GM15510 (cell line): ENCODE data around the gene ETV1.

ENCODE experiments used
- POLR2A ChIP-seq: IDR thresholded peaks from 3 replicates; pipeline ENCODE4 v1.6.1; 2011; ENCODE audit warnings: borderline replicate concordance; ENCODE audit not compliant: insufficient read length; ENCODE audit errors: extremely low read depth

ETV1 gene

DNA sequence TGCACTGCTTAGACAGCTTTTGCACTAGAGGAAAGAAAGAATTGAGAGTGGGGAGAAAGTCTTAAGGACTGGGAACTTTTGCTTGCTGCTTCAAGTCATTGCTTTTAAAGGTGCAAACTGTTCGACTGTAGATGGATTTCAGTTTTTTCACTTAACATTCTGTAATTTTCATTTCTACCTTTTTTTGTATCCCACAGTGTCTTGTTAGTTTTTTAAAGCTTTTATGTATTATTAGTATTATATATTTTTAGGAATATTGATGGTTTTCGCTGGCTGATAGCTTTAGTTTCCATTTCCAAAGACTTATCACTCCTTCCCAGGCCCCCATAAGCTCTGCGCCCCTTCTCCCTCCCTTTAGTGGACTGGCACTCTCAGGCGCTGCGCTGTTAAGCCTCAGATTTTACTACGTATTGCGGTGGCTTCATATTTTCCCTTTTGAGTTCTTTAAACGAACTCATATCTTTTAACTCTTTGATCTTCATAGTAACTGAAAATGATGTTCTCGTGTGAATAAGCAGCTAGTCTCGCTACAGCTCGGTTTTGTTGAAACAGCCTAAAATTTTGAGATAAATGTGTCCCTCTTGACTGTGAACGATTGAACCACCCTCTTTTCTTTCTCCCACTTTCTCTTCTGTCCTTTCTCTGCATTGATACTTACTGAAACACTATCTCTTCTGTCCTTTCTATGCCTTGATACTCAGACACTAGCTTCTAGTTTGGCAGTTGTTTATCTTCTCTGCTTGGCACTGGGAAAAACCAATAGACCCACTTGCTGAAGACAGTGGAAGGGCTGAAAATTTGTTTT is 2.5 kb upstream of the ETV1 start:
- TF ChIP-seq POLR2A = no peak

DNA sequence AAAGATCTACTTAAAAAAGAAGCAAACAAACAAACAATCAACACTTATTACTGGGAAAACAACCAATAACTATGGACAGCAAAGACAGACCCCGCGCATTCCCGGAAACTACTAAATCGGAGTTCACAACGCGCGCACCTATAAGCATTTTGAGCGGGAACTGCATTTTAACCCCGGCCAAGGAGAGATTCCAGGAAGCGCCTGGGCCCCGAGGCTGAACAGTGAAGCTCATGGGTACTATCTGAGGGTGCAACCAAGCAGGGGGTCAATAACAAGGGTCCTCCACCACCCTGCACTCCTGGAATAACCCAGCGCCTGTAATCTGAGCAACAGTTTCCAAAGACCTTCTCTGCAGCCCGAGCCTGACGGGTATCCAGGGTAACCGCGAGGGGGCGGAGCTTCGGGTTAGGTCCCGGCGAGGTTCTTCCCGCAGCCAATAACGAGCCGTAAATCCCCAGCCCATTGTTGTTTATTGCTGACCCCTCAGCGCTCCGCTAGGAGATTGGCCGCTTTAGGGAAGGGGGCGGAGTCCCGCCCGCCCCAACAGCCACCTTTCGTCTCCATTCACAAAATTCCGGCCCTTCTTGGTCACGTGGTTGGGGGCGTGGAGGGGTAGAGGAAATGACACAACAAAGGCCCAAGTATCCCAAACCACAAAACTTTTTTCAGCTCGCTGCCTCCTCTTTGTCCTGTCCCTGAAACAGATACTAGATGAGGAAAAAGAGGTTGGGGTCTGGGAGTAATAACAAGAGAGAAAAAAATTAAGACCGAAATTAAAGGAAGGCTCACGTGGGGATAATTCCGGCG is 1.7 kb upstream of the ETV1 start:
- no peak for TF ChIP-seq POLR2A

DNA sequence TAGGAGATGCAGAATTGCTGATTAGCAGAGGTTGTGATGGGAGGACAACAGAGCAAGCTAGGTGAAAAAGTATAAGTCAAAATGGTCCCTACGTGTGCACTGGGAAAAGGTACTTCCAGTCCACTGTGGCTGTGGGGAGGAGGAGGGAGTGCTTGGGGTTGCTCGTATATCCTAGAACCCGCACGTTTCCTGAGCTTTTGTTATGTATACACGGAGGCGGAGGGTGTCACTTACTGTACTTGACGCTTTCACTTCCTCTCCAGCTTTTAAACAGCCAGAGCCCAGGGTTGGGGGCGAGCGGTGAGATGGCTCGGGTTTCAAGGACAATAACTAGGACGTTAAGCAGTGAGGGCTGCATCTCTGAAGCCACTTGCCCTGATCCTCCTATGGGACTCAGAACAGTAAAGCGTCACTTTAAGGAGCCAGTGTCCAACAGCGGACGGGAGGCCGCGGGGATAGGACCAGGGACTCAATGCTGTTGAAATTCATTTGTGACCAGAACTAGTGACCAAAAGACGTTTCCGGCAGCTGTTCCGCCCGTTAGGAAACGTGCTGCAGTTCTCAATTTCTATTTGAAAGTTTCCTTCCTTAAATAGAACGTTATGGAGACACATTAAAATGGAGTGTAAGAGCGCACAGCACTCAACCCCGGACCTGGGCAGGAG is 985 bp upstream of the ETV1 start:
- TF ChIP-seq POLR2A = no peak

DNA sequence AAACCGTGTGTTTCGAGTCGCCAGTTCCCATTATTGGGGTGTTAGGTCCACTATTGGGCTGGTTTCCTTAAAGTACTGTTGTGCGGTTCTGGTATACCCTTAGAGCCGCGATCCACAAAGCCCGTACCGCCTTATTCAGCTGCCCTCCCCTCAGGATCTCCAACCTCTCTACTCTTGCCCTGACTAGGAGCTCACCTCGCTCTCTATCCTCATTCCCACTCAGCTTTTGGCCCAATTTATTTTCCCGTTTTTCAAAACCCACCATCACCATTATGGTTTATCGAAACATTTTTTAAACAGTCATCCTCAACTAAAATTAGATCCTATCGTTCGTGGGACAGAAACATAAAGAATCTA is 461 bp upstream of the ETV1 start:
- no peak for TF ChIP-seq POLR2A

DNA sequence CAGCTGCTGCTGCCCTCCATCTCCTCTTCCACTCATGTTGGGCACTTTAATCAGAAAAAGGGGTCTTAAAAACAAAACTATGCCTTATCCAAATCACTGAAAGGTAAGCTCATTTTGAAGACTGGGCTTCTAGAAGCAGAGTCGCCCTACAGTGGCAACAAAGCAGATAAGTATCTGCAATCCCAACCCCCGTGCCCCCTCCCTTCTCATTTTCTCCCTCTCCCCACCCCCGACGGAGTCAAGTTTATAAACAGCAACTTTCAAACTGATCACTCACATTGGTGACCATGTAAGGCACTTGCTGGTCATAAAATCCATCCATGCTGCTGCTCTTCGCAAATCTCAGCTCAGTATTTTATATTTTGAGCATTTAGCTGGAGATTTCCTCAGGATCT is 738 bp downstream of the ETV1 start:
- TF ChIP-seq POLR2A = no peak

DNA sequence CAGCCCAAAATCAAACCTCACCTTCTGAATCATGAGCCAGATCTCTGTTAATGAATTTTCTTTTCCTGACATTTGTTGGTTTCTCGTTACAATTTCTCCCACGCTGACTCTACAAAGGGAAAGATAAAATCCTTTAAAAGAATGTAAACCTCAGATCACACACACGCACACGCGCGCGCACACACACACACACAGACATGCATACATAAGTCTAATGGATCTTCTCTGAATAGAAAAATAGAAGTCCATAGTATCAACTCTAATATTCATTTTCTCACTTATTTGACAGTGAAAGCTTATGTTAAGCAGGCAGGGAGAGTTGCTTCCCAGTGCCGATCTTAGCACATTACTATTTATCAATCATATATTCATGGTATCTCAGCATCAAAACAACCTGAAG is 1.4 kb downstream of the ETV1 start:
- TF ChIP-seq POLR2A = no peak

DNA sequence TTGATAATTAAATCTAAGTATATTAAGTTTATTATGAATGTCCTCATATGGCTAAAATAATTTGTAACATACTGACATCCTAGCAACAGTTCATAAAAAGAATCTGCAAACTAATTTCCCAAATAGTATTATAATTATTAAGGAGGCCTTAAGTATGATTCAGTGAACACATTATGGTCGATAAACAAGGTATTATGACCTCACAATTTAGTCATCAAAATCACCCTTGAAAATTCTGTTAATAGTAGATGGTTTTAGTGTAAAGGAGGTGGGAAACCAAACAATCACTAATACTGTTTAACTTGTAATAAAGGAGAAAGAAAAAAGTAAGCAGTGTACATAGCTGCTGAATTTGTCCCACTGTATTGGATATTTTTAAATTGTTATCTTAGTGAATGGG is 2.1 kb downstream of the ETV1 start:
- TF ChIP-seq POLR2A = no peak

DNA sequence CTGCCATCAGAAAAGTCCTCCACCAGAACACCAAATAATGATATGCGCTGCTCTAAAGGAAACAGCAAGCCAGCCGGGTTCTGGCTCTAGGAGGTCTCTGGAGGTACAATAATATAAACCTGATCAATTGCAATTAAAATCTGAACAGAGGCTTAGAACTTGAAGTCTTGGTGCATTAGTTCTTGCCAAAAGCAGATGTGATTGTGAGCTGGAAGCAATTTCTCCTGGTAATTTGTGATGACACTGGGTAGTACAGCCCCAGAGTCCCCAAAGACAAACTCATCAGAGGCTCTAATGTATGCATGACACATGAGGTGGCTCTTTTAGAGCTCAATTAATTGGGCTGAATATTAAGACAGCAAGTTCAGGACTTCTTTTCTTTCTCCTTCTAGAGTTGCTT is 3.3 kb downstream of the ETV1 start:
- no peak for TF ChIP-seq POLR2A

DNA sequence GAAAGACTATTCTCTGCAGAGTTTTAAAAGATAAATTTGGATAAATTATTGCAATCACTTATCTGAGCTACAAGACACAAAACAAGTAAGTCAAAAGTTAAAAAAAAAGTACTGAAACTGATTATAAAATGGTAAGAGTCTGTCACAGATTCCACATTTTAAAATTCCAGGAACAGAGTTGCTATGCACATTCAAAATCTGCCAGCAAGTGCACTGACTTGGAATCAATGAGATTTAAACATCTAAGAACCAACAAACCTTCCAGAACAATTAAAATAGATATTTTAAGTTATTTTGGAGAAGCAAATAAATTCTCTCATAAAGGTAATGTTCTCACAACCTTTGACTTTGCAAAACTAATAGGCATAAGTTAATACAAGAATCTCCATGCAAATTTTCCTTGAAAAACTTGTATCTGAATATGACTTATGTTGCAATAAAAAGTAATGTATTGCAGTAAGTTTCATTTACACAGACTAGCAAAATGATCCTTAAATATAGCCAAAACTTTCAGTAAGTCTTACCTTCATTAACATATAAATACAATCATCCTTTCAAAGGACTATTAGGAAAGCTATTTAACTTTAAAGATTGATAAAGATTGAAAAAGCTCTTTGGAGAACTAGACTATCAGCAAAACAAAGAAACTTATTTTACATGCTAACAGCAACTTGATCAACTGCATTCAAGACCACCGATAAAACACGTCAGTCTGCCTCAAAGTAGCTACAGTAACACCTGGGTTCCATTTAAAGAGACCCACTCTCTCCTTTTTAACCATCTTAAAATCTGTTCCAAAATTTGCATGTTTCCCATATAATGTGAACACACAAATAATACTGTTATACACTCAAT is 4.4 kb downstream of the ETV1 start:
- no peak for TF ChIP-seq POLR2A

DNA sequence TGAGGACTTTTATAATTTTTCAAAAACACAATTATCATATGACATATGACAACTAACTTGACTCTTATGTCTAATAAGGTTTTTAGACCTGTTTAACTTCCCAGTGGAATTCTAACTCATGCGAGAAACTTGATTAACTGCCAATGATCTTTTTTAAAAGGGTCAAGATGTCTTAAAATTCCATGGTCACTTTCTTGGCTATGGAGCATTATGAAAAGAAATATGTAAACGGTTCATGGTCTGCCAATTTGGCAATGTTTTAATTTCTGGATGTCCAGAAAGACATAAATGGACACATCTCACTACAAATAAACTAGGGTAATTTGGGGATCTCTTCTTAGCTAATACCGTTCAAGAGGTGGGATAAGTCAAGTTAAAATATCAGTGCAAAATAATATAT is 5.4 kb downstream of the ETV1 start:
- no peak for TF ChIP-seq POLR2A

DNA sequence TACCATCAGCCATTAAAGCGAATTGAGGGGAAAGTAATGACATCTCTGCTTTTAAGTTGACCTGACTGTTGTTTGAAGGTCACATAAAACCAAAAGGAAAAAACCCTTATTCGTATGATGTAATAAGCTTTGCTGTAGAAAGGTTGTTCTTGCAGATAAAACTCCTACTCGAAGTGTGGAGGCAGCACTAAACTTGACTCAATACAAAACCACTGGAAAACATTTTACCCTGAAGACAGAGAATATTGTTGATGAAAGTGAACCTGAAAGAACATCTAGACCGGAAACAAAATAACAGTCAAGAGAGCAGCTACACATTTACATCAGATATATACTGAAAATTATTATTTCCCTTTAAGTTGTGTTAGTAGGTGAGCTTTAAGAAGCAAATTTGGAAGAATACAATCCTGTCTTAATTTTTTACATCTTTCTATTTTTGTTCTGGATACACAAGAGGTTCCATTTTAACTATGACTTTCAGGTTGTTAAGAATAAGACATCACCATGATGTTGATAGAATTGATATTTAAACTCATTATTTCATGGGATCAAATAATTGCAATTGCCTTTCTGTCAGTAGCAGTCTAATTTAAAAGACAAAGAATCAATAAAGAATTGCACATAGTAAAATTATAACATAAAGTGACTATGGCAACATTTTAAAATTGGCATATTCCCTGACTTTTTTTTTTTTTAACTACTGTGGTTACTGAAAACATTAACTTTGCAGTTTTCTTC is 6.4 kb downstream of the ETV1 start:
- TF ChIP-seq POLR2A = no peak

DNA sequence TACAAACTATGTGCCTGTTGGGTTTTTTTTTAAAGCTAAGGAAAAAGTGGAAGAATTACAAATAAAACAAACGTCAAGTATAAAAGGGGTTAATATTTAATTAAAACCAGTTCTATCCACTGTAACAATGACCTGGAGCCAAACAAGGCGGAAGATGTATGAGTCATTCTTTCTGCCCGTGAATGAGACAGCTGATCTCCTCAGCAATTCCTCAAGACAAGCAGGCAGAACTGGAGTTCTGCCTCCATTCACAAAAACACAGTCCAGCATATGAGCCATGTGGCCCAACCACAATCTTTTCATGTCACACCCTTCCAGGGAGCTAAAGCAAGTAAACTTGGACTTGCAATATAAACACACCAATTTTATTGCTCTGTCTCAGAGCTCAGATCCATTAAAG is 8.4 kb downstream of the ETV1 start:
- no peak for TF ChIP-seq POLR2A

DNA sequence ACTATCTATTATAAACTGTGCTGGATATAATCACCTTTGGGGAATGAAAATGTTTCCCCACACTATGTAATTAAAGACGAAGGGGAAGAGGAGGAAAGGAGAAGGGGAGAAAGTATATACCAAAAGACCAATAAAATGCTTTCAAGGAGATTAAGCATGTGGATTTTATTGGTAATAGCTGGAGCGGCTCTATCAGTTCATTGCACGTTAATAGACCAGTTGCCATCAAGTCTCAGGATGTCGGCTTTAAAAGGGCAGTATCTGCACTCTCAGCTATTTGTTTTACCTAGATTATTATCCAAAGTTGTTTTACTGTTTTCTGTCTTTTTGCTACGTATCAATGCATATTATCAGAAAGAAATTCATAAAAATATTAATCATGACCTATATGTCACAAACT is 9.0 kb downstream of the ETV1 start:
- no peak for TF ChIP-seq POLR2A
